GM23338 (cell line): ENCODE data around the gene BRCC3. TPM values are rescaled to one million over a fixed set of nuclear protein-coding genes. Genes with fewer than 3 reads are reported as not detected.
A peak's percentile ranks its signal among the peaks of the same experiment; 100 is the strongest.

ENCODE experiments used
- ATAC-seq: fragments of 200-7000 bp; cut with Tn5 transposase; 3 replicates; pipeline ENCODE4 v1.9.1; 2020
- DNase-seq: peaks from one replicate; pipeline ENCODE4 v3.0.0-alpha.2; 2015; ENCODE audit warnings: low spot score
- H2AFZ ChIP-seq: fragments of 200-600 bp; sonication (generic); 2 replicates; pipeline ENCODE4 v1.8.0; 2016; ENCODE audit warnings: antibody characterized with exemption, mild to moderate bottlenecking, moderate library complexity
- H3F3A ChIP-seq: fragments of 200-600 bp; sonication (generic); replicated peaks from 2 replicates; pipeline ENCODE4 v1.8.0; 2017; ENCODE audit warnings: antibody characterized with exemption, mixed run types, low read depth
- H3K27ac ChIP-seq: fragments of 200-600 bp; sonication (generic); 2 replicates; pipeline ENCODE4 v1.6.1; 2016; ENCODE audit warnings: low read depth
- H3K27me3 ChIP-seq: fragments of 200-600 bp; sonication (generic); 2 replicates; pipeline ENCODE4 v1.8.0; 2016; ENCODE audit warnings: mild to moderate bottlenecking, mixed run types, moderate library complexity; ENCODE audit not compliant: insufficient read depth
- H3K36me3 ChIP-seq: fragments of 200-600 bp; sonication (generic); 2 replicates; pipeline ENCODE4 v1.8.0; 2016; ENCODE audit warnings: mild to moderate bottlenecking; ENCODE audit not compliant: insufficient read depth
- H3K4me1 ChIP-seq: fragments of 200-600 bp; sonication (generic); 2 replicates; pipeline ENCODE4 v1.8.0; 2016; ENCODE audit warnings: mild to moderate bottlenecking, moderate library complexity; ENCODE audit not compliant: insufficient read depth
- H3K4me2 ChIP-seq: fragments of 200-600 bp; sonication (generic); 2 replicates; pipeline ENCODE4 v1.7.1; 2017; ENCODE audit warnings: mixed run types
- H3K4me3 ChIP-seq: fragments of 200-600 bp; sonication (generic); 2 replicates; pipeline ENCODE4 v1.6.1; 2016; ENCODE audit warnings: mixed run types
- H3K79me2 ChIP-seq: fragments of 200-600 bp; sonication (generic); replicated peaks from 2 replicates; pipeline ENCODE4 v1.8.0; 2017; ENCODE audit warnings: mild to moderate bottlenecking; ENCODE audit not compliant: insufficient read depth
- H3K9me2 ChIP-seq: fragments of 200-600 bp; sonication (generic); 2 replicates; pipeline ENCODE4 v1.8.0; 2017; ENCODE audit not compliant: insufficient read depth
- H4K20me1 ChIP-seq: fragments of 200-600 bp; sonication (generic); replicated peaks from 2 replicates; pipeline ENCODE4 v1.8.0; 2017; ENCODE audit warnings: mild to moderate bottlenecking; ENCODE audit not compliant: insufficient read depth
- H3K27ac Mint-ChIP-seq: 2 replicates; pipeline ENCODE4 v1.8.0; 2020; ENCODE audit warnings: inconsistent platforms, mild to moderate bottlenecking, moderate library complexity, mixed read lengths
- H3K27me3 Mint-ChIP-seq: 3 replicates; pipeline ENCODE4 v1.8.0; 2022; ENCODE audit warnings: low read depth, mild to moderate bottlenecking, moderate library complexity, mixed read lengths, inconsistent platforms; ENCODE audit not compliant: insufficient read depth, poor library complexity
- H3K36me3 Mint-ChIP-seq: 3 replicates; pipeline ENCODE4 v1.8.0; 2021; ENCODE audit warnings: low read depth, mild to moderate bottlenecking, inconsistent platforms, moderate library complexity, mixed read lengths
- H3K4me1 Mint-ChIP-seq: 3 replicates; pipeline ENCODE4 v1.8.0; 2020; ENCODE audit warnings: mild to moderate bottlenecking, inconsistent platforms, mixed read lengths
- H3K4me3 Mint-ChIP-seq: 3 replicates; pipeline ENCODE4 v1.8.0; 2021; ENCODE audit warnings: moderate library complexity, mild to moderate bottlenecking, inconsistent platforms, mixed read lengths
- H3K9me3 Mint-ChIP-seq: 3 replicates; pipeline ENCODE4 v1.8.0; 2020; ENCODE audit warnings: moderate library complexity, mild to moderate bottlenecking, inconsistent platforms, mixed read lengths
- CREB1 ChIP-seq: fragments of 250-450 bp; sonication (Bioruptor Pico); IDR thresholded peaks from 2 replicates; pipeline ENCODE4 v1.5.0; 2020; ENCODE audit warnings: low read depth, mild to moderate bottlenecking, moderate library complexity
- EZH2 ChIP-seq: fragments of 200-600 bp; sonication (generic); IDR thresholded peaks from one replicate; pipeline ENCODE4 v1.8.0; 2017; ENCODE audit warnings: antibody characterized with exemption, mild to moderate bottlenecking, low read depth; ENCODE audit not compliant: unreplicated experiment
- EZH2phosphoT487 ChIP-seq: fragments of 200-600 bp; sonication (generic); IDR thresholded peaks from one replicate; pipeline ENCODE4 v1.8.1; 2018; ENCODE audit warnings: antibody characterized with exemption; ENCODE audit not compliant: unreplicated experiment
- JUNB ChIP-seq: IDR thresholded peaks from one replicate; pipeline ENCODE4 v1.6.1; 2016; ENCODE audit warnings: antibody characterized with exemption; ENCODE audit not compliant: unreplicated experiment
- POLR2AphosphoS5 ChIP-seq: IDR thresholded peaks from 2 replicates; pipeline ENCODE4 v1.6.1; 2016; ENCODE audit warnings: antibody characterized with exemption, low read depth
- STAT1 ChIP-seq: IDR thresholded peaks from one replicate; pipeline ENCODE4 v1.6.1; 2016; ENCODE audit warnings: antibody characterized with exemption; ENCODE audit not compliant: unreplicated experiment
- ZNF114 ChIP-seq: fragments of 250-450 bp; sonication (Bioruptor Pico); IDR thresholded peaks from 2 replicates; pipeline ENCODE4 v1.5.0; 2020; ENCODE audit warnings: mild to moderate bottlenecking, moderate library complexity
- ZNF331 ChIP-seq: fragments of 250-450 bp; sonication (Bioruptor Pico); IDR thresholded peaks from 2 replicates; pipeline ENCODE4 v1.5.0; 2020; ENCODE audit warnings: low read depth, mild to moderate bottlenecking, moderate library complexity
- polyA plus RNA-seq: library from polyadenylated mRNA; unstranded; fragments of >200 nt; fragmentation: Nextera tagmentation; extraction: Ambion mirVana; gene quantifications from 2 replicates; pipeline ENCODE4 v1.2.1, GENCODE V29; 2016
- total RNA-seq: library from RNA; depleted of rRNA; stranded (reverse); fragments of >200 nt; shearing (Covaris generic); gene quantifications from 2 replicates; pipeline ENCODE4 v1.2.3, GENCODE V29; 2014
- TF ChIP-seq, protein P1 (sequence below): IDR thresholded peaks from one replicate; pipeline ENCODE4 v1.6.1; 2018; ENCODE audit warnings: antibody characterized with exemption; ENCODE audit not compliant: unreplicated experiment
- TF ChIP-seq, protein P2 (sequence below), 2 experiments: fragments of 200-600 bp in 1 of 2; sonication (generic) in 1 of 2; conservative IDR thresholded peaks; 2 replicates each; pipeline versions ENCODE4 v1.5.1 to v1.6.1; 2016 to 2017; ENCODE audit warnings: antibody characterized with exemption in 2 of 2, low read depth in 2 of 2, mild to moderate bottlenecking in 2 of 2, moderate library complexity in 1 of 2

BRCC3 gene
- total and polyA plus RNA-seq, 2 experiments from 2014 or later: 18.4 to 26.7 TPM

DNA sequence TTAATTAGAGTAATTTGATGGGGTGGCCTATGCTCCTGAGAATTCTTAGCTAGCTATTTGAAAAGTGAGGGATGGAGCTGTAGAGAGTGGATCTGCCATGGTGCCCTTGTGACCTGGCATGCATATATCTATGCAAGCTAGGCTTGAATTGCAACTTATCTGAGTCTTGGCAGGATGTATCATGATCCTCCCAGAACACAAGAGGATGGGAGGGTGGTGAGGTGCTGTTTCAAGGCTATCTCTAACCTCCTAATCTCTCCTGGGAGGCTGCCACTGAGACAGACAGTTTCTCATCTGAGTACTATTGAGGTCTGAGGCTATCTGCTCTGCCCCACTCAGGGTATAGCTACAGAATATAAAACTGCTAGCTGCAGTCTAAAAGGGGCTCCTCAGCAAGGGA, 56.6 kb downstream of the BRCC3 start (continued):
- TF ChIP-seq EZH2: no peak
- no peak for TF ChIP-seq POLR2AphosphoS5
- TF ChIP-seq, protein P1, sequence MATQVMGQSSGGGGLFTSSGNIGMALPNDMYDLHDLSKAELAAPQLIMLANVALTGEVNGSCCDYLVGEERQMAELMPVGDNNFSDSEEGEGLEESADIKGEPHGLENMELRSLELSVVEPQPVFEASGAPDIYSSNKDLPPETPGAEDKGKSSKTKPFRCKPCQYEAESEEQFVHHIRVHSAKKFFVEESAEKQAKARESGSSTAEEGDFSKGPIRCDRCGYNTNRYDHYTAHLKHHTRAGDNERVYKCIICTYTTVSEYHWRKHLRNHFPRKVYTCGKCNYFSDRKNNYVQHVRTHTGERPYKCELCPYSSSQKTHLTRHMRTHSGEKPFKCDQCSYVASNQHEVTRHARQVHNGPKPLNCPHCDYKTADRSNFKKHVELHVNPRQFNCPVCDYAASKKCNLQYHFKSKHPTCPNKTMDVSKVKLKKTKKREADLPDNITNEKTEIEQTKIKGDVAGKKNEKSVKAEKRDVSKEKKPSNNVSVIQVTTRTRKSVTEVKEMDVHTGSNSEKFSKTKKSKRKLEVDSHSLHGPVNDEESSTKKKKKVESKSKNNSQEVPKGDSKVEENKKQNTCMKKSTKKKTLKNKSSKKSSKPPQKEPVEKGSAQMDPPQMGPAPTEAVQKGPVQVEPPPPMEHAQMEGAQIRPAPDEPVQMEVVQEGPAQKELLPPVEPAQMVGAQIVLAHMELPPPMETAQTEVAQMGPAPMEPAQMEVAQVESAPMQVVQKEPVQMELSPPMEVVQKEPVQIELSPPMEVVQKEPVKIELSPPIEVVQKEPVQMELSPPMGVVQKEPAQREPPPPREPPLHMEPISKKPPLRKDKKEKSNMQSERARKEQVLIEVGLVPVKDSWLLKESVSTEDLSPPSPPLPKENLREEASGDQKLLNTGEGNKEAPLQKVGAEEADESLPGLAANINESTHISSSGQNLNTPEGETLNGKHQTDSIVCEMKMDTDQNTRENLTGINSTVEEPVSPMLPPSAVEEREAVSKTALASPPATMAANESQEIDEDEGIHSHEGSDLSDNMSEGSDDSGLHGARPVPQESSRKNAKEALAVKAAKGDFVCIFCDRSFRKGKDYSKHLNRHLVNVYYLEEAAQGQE: no peak
- TF ChIP-seq ZNF331 (CRISPR knock-in tag): no peak
- TF ChIP-seq EZH2phosphoT487: no peak
- no peak for TF ChIP-seq CREB1 (CRISPR knock-in tag)
- TF ChIP-seq ZNF114 (CRISPR knock-in tag): no peak

DNA sequence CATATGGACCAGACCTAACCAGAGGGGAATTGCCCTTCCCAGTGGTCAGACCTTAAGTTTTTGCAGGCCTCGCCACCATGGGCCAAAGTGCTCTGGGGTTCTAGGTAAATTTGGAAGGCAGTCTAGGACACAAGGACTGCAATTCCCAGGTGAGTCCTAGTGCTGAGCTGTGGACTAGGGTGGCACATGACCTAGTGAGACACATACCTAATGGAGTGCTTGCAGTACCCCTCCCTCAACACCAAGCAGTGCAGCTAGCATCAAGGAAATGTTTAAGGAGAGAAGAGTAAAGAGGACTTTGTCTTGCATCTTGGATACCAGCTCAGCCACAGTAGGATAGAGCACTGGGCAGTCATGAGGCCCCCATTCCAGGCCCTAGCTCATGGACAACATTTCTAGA, 60.8 kb downstream of the BRCC3 start:
- Histone ChIP-seq H3K27ac (no peak overlapping the region), H3K9me2 (no peaks in the 10 kb centered on the region), H3K4me1 (no peaks in the 10 kb centered on the region), H3F3A (no peaks in the 10 kb centered on the region), H3K79me2 (no peaks in the 10 kb centered on the region), H4K20me1 (no peaks in the 10 kb centered on the region), H3K36me3 (no peaks in the 10 kb centered on the region), H3K4me3 (no peak overlapping the region), H3K27me3 (no peaks in the 10 kb centered on the region), H3K4me2 (no peak overlapping the region), H2AFZ (no peak overlapping the region)
- peak; percentile 3 for DNase-seq
- Mint-ChIP-seq H3K4me1 (no peaks in the 10 kb centered on the region), H3K27ac (no peak overlapping the region), H3K27me3 (no peaks in the 10 kb centered on the region), H3K4me3 (no peak overlapping the region), H3K9me3 (no peaks in the 10 kb centered on the region; the same call in 2 of the 3 replicates), H3K36me3 (no peaks in the 10 kb centered on the region)
- ATAC-seq: peak; percentile 49; the same call in 2 of the 3 replicates
- TF ChIP-seq ZNF114 (CRISPR knock-in tag) (no peak), POLR2AphosphoS5 (no peak), STAT1 (no peak), CREB1 (CRISPR knock-in tag) (no peak), EZH2phosphoT487 (no peak), EZH2 (no peak), JUNB (no peak)
- TF ChIP-seq, protein P2, sequence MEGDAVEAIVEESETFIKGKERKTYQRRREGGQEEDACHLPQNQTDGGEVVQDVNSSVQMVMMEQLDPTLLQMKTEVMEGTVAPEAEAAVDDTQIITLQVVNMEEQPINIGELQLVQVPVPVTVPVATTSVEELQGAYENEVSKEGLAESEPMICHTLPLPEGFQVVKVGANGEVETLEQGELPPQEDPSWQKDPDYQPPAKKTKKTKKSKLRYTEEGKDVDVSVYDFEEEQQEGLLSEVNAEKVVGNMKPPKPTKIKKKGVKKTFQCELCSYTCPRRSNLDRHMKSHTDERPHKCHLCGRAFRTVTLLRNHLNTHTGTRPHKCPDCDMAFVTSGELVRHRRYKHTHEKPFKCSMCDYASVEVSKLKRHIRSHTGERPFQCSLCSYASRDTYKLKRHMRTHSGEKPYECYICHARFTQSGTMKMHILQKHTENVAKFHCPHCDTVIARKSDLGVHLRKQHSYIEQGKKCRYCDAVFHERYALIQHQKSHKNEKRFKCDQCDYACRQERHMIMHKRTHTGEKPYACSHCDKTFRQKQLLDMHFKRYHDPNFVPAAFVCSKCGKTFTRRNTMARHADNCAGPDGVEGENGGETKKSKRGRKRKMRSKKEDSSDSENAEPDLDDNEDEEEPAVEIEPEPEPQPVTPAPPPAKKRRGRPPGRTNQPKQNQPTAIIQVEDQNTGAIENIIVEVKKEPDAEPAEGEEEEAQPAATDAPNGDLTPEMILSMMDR (conservative IDR thresholded peaks at IDR 0.05; ENCODE audit: low read depth in 2 of 2): no peak
- TF ChIP-seq, protein P1: no peak
